A549 (cell line): ENCODE measurements around the gene GARS1. TPM values are rescaled to one million over a fixed set of nuclear protein-coding genes. Genes with fewer than 3 reads are reported as not detected.
"Not testable (repeated sequence)": the region's sequence is repeated elsewhere in the genome, so short reads cannot be mapped to it uniquely, and the experiment has no call there.

Experiments used
- ATAC-seq, 2 experiments: fragments of 200-7000 bp in 1 of 2; fragments of >200 bp in 1 of 2; cut with Nextera tagmentation in 1 of 2; cut with Tn5 transposase in 1 of 2; 3 replicates each; pipeline versions ENCODE4 v1.8.0 to v1.9.1; 2018 to 2020; ENCODE audit warnings: mild to moderate bottlenecking in 1 of 2, moderate library complexity in 1 of 2
- CTCF ChIA-PET: fragments of 300-600 bp; sonication (Branson Sonifier 250); formaldehyde crosslinking; extraction: SDS; loops from one replicate; lab custom pipeline; 2021; ENCODE audit warnings: antibody characterized with exemption, inconsistent platforms; lab: Yijun Ruan, JAX
- POLR2A ChIA-PET: fragments of 350-600 bp; formaldehyde crosslinking; extraction: SDS; loops from one replicate; lab custom pipeline; 2021; ENCODE audit warnings: antibody characterized with exemption, inconsistent platforms; lab: Yijun Ruan, JAX
- DNase-seq, 2 experiments: peaks; one replicate each; pipeline versions ENCODE4 v3.0.0 to v3.0.0-alpha.2; 2011 to 2016; ENCODE audit warnings: low read depth in 1 of 2, low spot score in 1 of 2
- FAIRE-seq: peaks from 2 replicates; lab custom pipeline; 2011; peaks lifted over from hg19 to GRCh38; lab: Jason Lieb, UNC
- H3K27ac ChIP-seq, 2 experiments: fragments of >200 bp; sonication (Bioruptor Twin); formaldehyde crosslinking; 3 replicates each; pipeline ENCODE4 v1.5.1; 2016 to 2017
- H3K4me1 ChIP-seq: fragments of >200 bp; sonication (Bioruptor Twin); formaldehyde crosslinking; 3 replicates; pipeline ENCODE4 v1.6.1; 2016
- H3K4me2 ChIP-seq: fragments of >200 bp; sonication (Bioruptor Twin); formaldehyde crosslinking; 3 replicates; pipeline ENCODE4 v1.6.1; 2016
- H3K4me3 ChIP-seq: fragments of >200 bp; sonication (Bioruptor Twin); formaldehyde crosslinking; 3 replicates; pipeline ENCODE4 v1.5.1; 2016
- H3K9me3 ChIP-seq: fragments of >200 bp; sonication (Bioruptor Twin); formaldehyde crosslinking; 3 replicates; pipeline ENCODE4 v1.6.1; 2016
- BHLHE40 ChIP-seq: IDR thresholded peaks from 2 replicates; pipeline ENCODE4 v1.6.1; 2012; ENCODE audit warnings: low read depth, low read length, inconsistent platforms
- CBX8 ChIP-seq: fragments of 200-600 bp; sonication (generic); IDR thresholded peaks from 2 replicates; pipeline ENCODE4 v1.6.1; 2016
- CHD2 ChIP-seq: fragments of 150-350 bp; IDR thresholded peaks from 2 replicates; pipeline ENCODE4 v1.6.1; 2014; ENCODE audit warnings: low read length; ENCODE audit not compliant: partially characterized antibody
- FOSL2 ChIP-seq, 2 experiments: fragments of 450-650 bp in 1 of 2; fragments of >200 bp in 1 of 2; sonication (Bioruptor Twin) in 1 of 2; formaldehyde crosslinking; IDR thresholded peaks; 2 replicates each; pipeline versions ENCODE4 v1.5.0 to v1.6.1; 2016 to 2020; ENCODE audit warnings: mild to moderate bottlenecking in 1 of 2, moderate library complexity in 1 of 2
- HDAC2 ChIP-seq: fragments of 200-600 bp; sonication (generic); IDR thresholded peaks from 2 replicates; pipeline ENCODE4 v1.6.1; 2016
- HEYL ChIP-seq: fragments of 250-450 bp; sonication (Bioruptor Pico); IDR thresholded peaks from 2 replicates; pipeline ENCODE4 v1.8.0; 2021; ENCODE audit warnings: mild to moderate bottlenecking, moderate library complexity
- HOXA7 ChIP-seq: fragments of 250-450 bp; sonication (Bioruptor Pico); IDR thresholded peaks from 2 replicates; pipeline ENCODE4 v1.5.0; 2020; ENCODE audit warnings: mild to moderate bottlenecking, moderate library complexity
- JUN ChIP-seq, 2 experiments: fragments of >200 bp; sonication (Bioruptor Twin); formaldehyde crosslinking; IDR thresholded peaks; 2 replicates in 1 of 2; 3 replicates in 1 of 2; pipeline ENCODE4 v1.6.1; 2016 to 2017
- JUNB ChIP-seq: fragments of >200 bp; sonication (Bioruptor Twin); formaldehyde crosslinking; IDR thresholded peaks from 2 replicates; pipeline ENCODE4 v1.6.1; 2016
- KDM1A ChIP-seq: fragments of 200-600 bp; sonication (generic); IDR thresholded peaks from 2 replicates; pipeline ENCODE4 v1.6.1; 2016; ENCODE audit warnings: low read depth, mild to moderate bottlenecking
- MAFK ChIP-seq: fragments of 450-650 bp; IDR thresholded peaks from 2 replicates; pipeline ENCODE4 v1.6.1; 2014; ENCODE audit not compliant: partially characterized antibody
- MYC ChIP-seq: IDR thresholded peaks from 2 replicates; pipeline ENCODE4 v1.6.1; 2012; ENCODE audit warnings: mild to moderate bottlenecking, inconsistent platforms, low read length, improper control_type of control experiment, borderline replicate concordance
- NPAS2 ChIP-seq: fragments of 250-450 bp; sonication (Bioruptor Pico); IDR thresholded peaks from 2 replicates; pipeline ENCODE4 v1.8.0; 2022; ENCODE audit warnings: mild to moderate bottlenecking, moderate library complexity, borderline replicate concordance
- POLR2A ChIP-seq: IDR thresholded peaks from 2 replicates; pipeline ENCODE4 v1.6.1; 2012; ENCODE audit warnings: mild to moderate bottlenecking, low read length
- SMC3 ChIP-seq: fragments of >200 bp; sonication (Bioruptor Twin); formaldehyde crosslinking; IDR thresholded peaks from 3 replicates; pipeline ENCODE4 v1.6.1; 2018; ENCODE audit warnings: inconsistent platforms
- TP53 ChIP-seq: fragments of 250-450 bp; sonication (Bioruptor Pico); IDR thresholded peaks from 2 replicates; pipeline ENCODE4 v1.5.0; 2021; ENCODE audit warnings: mild to moderate bottlenecking, moderate library complexity
- ZFP36 ChIP-seq: fragments of 450-650 bp; IDR thresholded peaks from 2 replicates; pipeline ENCODE4 v1.6.1; 2014; ENCODE audit warnings: borderline replicate concordance; ENCODE audit not compliant: partially characterized antibody
- ZNF302 ChIP-seq: fragments of 250-450 bp; sonication (Bioruptor Pico); IDR thresholded peaks from 2 replicates; pipeline ENCODE4 v1.9.0; 2021; ENCODE audit warnings: inconsistent platforms, mild to moderate bottlenecking, moderate library complexity
- ZSCAN20 ChIP-seq: fragments of 250-450 bp; sonication (Bioruptor Pico); IDR thresholded peaks from 2 replicates; pipeline ENCODE4 v1.8.0; 2022; ENCODE audit warnings: mild to moderate bottlenecking, moderate library complexity
- WGBS: methylation state at CpG from one replicate; pipeline ENCODE4 v1.1.6; 2017; ENCODE audit errors: missing lambda C conversion rate; 5-methylcytosine and 5-hydroxymethylcytosine counted together
- polyA plus RNA-seq, 4 experiments: library from polyadenylated mRNA; depleted of rRNA in 3 of 4; stranded (reverse); fragments of >200 nt; fragmentation: RNase III in 1 of 4; extraction: RNeasy Plus Mini Kit Qiagen cat#74134 plus additional on column Dnase treatment in 1 of 4; gene quantifications; 2 replicates in 3 of 4; 3 replicates in 1 of 4; pipeline ENCODE4 v1.2.3, GENCODE V29; 2011 to 2017
- TF ChIP-seq, protein P1 (sequence below): fragments of >200 bp; sonication (Bioruptor Twin); formaldehyde crosslinking; IDR thresholded peaks from 2 replicates; pipeline ENCODE4 v1.6.1; 2016
- TF ChIP-seq, protein P2 (sequence below): fragments of 450-650 bp; IDR thresholded peaks from 2 replicates; pipeline ENCODE4 v1.6.1; 2014; ENCODE audit warnings: antibody characterized with exemption
- TF ChIP-seq, protein P3 (sequence below): IDR thresholded peaks from 2 replicates; pipeline ENCODE4 v1.6.1; 2012

The GARS1 gene
- polyA plus RNA-seq, 2 of the 4 experiments (the other 2 are of a cell fraction) = 134 to 608 TPM

DNA sequence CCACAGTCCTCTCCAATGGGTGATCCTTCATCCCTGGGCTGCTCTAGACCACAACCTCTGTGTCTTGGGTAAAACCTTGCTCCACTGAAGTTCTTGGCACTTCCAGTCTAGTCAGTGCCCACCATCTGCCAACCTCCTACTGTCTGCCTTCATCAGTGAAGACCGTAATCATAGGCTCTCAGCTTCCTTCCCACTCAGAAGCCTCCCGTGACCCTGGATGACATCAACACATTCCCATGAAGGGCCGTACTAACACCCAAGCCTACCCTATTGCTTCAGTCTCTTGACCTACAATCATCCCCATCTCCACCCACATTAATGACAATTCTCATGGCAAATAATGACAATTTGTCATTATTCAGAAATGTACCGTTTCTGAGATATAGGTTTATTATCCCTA lies 27.6 kb upstream of the GARS1 start:
- H3K27ac ChIP-seq = no peak overlapping the region
- 94% methylated on average over 4 of the region's 4 CpGs for WGBS
- FAIRE-seq = no peak
- H3K4me1 ChIP-seq = no peaks in the 10 kb centered on the region
- no peak for ATAC-seq
- ChIA-PET POLR2A (no interaction called here), CTCF (interaction anchor here (1.0 to 1.7 kb wide), 2 partner anchors 21 to 154 kb away, joined by 3 to 4 read pairs; no protein-coding TSS in a partner anchor)
- H3K4me3 ChIP-seq = no peak overlapping the region
- TF ChIP-seq, protein P1, sequence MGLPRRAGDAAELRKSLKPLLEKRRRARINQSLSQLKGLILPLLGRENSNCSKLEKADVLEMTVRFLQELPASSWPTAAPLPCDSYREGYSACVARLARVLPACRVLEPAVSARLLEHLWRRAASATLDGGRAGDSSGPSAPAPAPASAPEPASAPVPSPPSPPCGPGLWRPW = no peak
- no peak for TF ChIP-seq CBX8
- TF ChIP-seq, protein P2, sequence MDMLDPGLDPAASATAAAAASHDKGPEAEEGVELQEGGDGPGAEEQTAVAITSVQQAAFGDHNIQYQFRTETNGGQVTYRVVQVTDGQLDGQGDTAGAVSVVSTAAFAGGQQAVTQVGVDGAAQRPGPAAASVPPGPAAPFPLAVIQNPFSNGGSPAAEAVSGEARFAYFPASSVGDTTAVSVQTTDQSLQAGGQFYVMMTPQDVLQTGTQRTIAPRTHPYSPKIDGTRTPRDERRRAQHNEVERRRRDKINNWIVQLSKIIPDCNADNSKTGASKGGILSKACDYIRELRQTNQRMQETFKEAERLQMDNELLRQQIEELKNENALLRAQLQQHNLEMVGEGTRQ = no peak
- TF ChIP-seq MYC = no peak
- TF ChIP-seq BHLHE40 = no peak
- no peak for TF ChIP-seq CHD2
- TF ChIP-seq HOXA7 (CRISPR knock-in tag) = no peak
- TF ChIP-seq NPAS2 (CRISPR knock-in tag) = no peak
- TF ChIP-seq KDM1A = no peak
- DNase-seq = no peak
- H3K9me3 ChIP-seq = peaks cover 5% of the 10 kb centered on the region; the same call in 1 of the 3 replicates
- H3K4me2 ChIP-seq = no peak overlapping the region

DNA sequence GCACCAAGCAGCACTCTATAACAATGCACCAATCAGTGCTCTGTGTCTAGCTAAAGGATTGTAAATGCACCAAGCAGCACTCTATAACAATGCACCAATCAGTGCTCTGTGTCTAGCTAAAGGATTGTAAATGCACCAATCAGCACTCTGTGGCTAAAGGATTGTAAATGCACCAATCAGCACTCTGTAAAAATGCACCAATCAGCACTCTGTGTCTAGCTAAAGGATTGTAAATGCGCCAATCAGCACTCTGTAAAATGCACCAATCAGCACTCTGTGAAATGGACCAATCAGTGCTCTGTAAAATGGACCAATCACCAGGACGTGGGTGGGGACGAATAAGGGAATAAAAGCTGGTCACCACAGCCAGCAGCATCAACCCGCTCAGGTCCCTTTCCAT lies 24.4 kb upstream of the GARS1 start:
- H3K9me3 ChIP-seq, H3K27ac ChIP-seq, ATAC-seq, H3K4me1 ChIP-seq, H3K4me3 ChIP-seq, POLR2A ChIA-PET, FAIRE-seq, DNase-seq, H3K4me2 ChIP-seq: not testable (repeated sequence)
- peak; percentile 79 for TF ChIP-seq MAFK
- WGBS = 92% methylated on average over 4 of the region's 4 CpGs
- CTCF ChIA-PET = interaction anchor here (0.8 to 1.7 kb wide), 4 partner anchors 12 to 294 kb away, joined by 3 to 6 read pairs (median 4); no protein-coding TSS in a partner anchor

DNA sequence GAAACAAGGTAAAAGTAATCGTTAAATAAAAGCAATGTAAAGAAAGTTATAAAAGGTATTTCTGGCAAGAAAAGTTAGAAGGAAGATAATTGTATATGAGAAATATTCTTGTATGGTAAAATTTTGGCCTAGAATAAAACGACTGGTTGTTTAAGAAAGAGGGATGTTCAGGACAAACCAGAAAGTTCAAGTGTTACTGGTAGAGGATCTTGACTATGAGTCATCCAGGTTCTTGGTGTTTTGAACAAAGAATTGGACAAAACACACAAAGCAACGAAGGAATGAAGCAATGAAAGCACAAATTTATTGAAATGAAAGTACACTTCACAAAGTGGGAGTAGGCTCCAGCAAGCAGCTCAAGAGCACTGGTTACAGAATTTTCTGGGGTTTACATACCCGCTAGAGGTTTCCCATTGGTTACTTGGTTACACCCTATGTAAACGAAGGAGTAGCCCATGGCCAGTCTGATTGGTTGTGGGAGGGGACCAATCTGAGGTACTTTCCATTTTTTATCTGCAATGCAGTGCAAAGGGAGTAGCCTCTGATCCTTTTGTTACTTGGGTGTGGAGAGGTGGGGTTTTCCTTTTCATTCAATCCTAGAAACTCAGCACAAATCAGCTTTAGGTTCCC lies 22.4 kb upstream of the GARS1 start:
- no peaks in the 10 kb centered on the region for H3K4me1 ChIP-seq
- TF ChIP-seq FOSL2 (IDR thresholded peaks at IDR 0.05) = no peak
- TF ChIP-seq FOSL2 (CRISPR knock-in tag; IDR thresholded peaks at IDR 0.05) = peak; percentile 12; the same call in 1 of the 2 replicates
- no peak for TF ChIP-seq JUN (IDR thresholded peaks at IDR 0.05)
- 83% methylated on average over 5 of the region's 5 CpGs for WGBS
- no peak for FAIRE-seq
- H3K4me2 ChIP-seq = no peak overlapping the region
- ChIA-PET CTCF (interaction anchor here (2.3 kb wide), 1 partner anchor 8 kb away, joined by 16 read pairs; no protein-coding TSS in a partner anchor), POLR2A (no interaction called here)
- H3K27ac ChIP-seq = no peak overlapping the region
- H3K4me3 ChIP-seq = no peak overlapping the region
- no peak for ATAC-seq
- H3K9me3 ChIP-seq = peaks cover 21% of the 10 kb centered on the region; the same call in 1 of the 3 replicates
- DNase-seq = no peak

DNA sequence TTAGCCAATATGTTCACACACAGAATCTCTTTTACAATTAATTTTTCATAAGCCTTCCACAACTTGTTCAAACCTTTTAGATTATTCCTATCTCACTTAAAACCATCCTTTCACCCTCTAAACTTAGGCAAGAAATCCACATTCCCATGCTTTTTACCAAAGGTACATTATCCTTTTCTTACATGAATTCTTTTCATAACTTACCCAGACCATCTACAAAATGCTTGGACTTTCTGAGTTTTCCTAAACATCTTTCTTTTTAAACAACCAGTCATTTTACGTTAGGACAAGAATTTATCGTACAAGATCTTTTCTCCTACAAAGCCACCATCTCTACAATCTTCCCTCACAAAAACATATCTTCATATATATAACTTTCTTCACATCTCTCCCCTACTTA lies 18.8 kb upstream of the GARS1 start:
- ChIA-PET CTCF (interaction anchor here (1.1 kb wide), 1 partner anchor 11 kb away, joined by 4 read pairs; no protein-coding TSS in a partner anchor), POLR2A (no interaction called here)
- Histone ChIP-seq H3K4me3 (no peak overlapping the region), H3K27ac (no peak overlapping the region), H3K4me2 (no peak overlapping the region), H3K9me3 (peaks cover 19% of the 10 kb centered on the region; the same call in 1 of the 3 replicates), H3K4me1 (no peaks in the 10 kb centered on the region)
- 93% methylated on average over 2 of the region's 2 CpGs for WGBS
- TF ChIP-seq CHD2 (no peak), ZFP36 (peak; percentile 82)
- FAIRE-seq (peak; percentile 46), ATAC-seq (no peak), DNase-seq (no peak)

DNA sequence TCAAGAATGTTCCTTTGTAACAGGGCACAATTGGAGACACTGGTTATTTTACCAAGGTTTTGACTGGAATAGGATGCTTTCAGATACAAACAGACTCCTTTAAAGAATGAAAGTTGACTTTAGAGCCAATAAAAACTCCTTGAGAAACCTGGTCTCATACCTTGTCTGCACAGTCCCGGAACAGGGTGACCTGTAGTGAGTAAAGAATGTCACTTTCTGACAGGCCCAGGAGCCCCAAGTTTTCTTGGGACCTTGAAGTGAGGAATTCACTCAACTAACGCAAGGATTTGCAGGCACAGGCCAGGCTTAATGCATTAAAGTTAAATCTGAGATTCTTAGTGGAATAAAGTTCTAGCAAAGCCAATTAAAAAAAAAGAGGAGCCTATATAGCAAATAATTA lies 11.5 kb upstream of the GARS1 start:
- no peak for ATAC-seq
- ChIA-PET POLR2A (no interaction called here), CTCF (no interaction called here)
- FAIRE-seq = no peak
- H3K4me3 ChIP-seq = no peak overlapping the region
- 89% methylated on average over 2 of the region's 2 CpGs for WGBS
- no peaks in the 10 kb centered on the region for H3K9me3 ChIP-seq
- no peak for TF ChIP-seq ZSCAN20
- TF ChIP-seq JUN (IDR thresholded peaks at IDR 0.05) = no peak
- no peak for TF ChIP-seq JUNB
- TF ChIP-seq ZNF302 (CRISPR knock-in tag) = no peak
- TF ChIP-seq TP53 (CRISPR knock-in tag) = no peak
- no peak for TF ChIP-seq HDAC2
- no peak for TF ChIP-seq SMC3
- TF ChIP-seq BHLHE40 = no peak
- no peak for TF ChIP-seq HEYL (CRISPR knock-in tag)
- no peak for TF ChIP-seq POLR2A
- TF ChIP-seq, protein P3, sequence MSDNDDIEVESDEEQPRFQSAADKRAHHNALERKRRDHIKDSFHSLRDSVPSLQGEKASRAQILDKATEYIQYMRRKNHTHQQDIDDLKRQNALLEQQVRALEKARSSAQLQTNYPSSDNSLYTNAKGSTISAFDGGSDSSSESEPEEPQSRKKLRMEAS = no peak
- no peak for TF ChIP-seq KDM1A
- H3K4me2 ChIP-seq = no peak overlapping the region
- DNase-seq = no peak
- H3K27ac ChIP-seq = no peak overlapping the region
- H3K4me1 ChIP-seq = no peaks in the 10 kb centered on the region
